ENCODE results near the gene TFAM.

Gene TFAM

GRCh38 chr10:58384999-58385783, at the start of gene TFAM:
Gene TFAM, plus strand, starts transcription at chr10:58385410. Its CDS starts 138 bp downstream, at chr10:58385548.
- DNase-seq (ENCODE audit: low read depth, low spot score), result peak; percentile 82

- DNase-seq (ENCODE audit: low read depth, low spot score), result no peak
Observed at GRCh38 chr10:58336242-58336641, 49.0 kb upstream of the TFAM start.

GRCh38 chr10:58341422-58341821, 43.8 kb upstream of the TFAM start:
- DNase-seq (ENCODE audit: low read depth, low spot score), result no peak

- no peak for DNase-seq (ENCODE audit: low read depth, low spot score)
Observed at GRCh38 chr10:58341947-58342346, 43.3 kb upstream of the TFAM start.

- no peak for DNase-seq (ENCODE audit: low read depth, low spot score)
Observed at GRCh38 chr10:58347967-58348366, 37.2 kb upstream of the TFAM start.

GRCh38 chr10:58348571-58349033, 36.6 kb upstream of the TFAM start:
- no peak for DNase-seq (ENCODE audit: low read depth, low spot score)

GRCh38 chr10:58350023-58350422, 35.2 kb upstream of the TFAM start:
- no peak for DNase-seq (ENCODE audit: low read depth, low spot score)

- no peak for DNase-seq (ENCODE audit: low read depth, low spot score)
Observed at GRCh38 chr10:58350619-58351323, 34.4 kb upstream of the TFAM start.

- DNase-seq (ENCODE audit: low read depth, low spot score), result no peak
Observed at GRCh38 chr10:58351616-58352578, 33.3 kb upstream of the TFAM start.

GRCh38 chr10:58352956-58353610, 32.1 kb upstream of the TFAM start:
- no peak for DNase-seq (ENCODE audit: low read depth, low spot score)

GRCh38 chr10:58356756-58357155, 28.5 kb upstream of the TFAM start:
- no peak for DNase-seq (ENCODE audit: low read depth, low spot score)

GRCh38 chr10:58358314-58358933, 26.8 kb upstream of the TFAM start:
- DNase-seq (ENCODE audit: low read depth, low spot score), result no peak

- no peak for DNase-seq (ENCODE audit: low read depth, low spot score)
Observed at GRCh38 chr10:58358947-58359346, 26.3 kb upstream of the TFAM start.

GRCh38 chr10:58359541-58359940, 25.7 kb upstream of the TFAM start:
- no peak for DNase-seq (ENCODE audit: low read depth, low spot score)

GRCh38 chr10:58360412-58361004, 24.7 kb upstream of the TFAM start:
- no peak for DNase-seq (ENCODE audit: low read depth, low spot score)

GRCh38 chr10:58361353-58361752, 23.9 kb upstream of the TFAM start:
- DNase-seq (ENCODE audit: low read depth, low spot score), result no peak

- DNase-seq (ENCODE audit: low read depth, low spot score), result no peak
Observed at GRCh38 chr10:58362027-58362789, 23.0 kb upstream of the TFAM start.

GRCh38 chr10:58367069-58367468, 18.1 kb upstream of the TFAM start:
- DNase-seq (ENCODE audit: low read depth, low spot score), result no peak

GRCh38 chr10:58371473-58371872, 13.7 kb upstream of the TFAM start:
- DNase-seq (ENCODE audit: low read depth, low spot score), result no peak
